Neural progenitor cell (in vitro differentiated cells): ENCODE data around the gene H19. TPM values are rescaled to one million over a fixed set of nuclear protein-coding genes. Genes with fewer than 3 reads are reported as not detected.

Experiments
- DNase-seq: peaks from one replicate; pipeline ENCODE4 v3.0.0-alpha.2; 2016; ENCODE audit warnings: low spot score
- H2AFZ ChIP-seq: fragments of 200-600 bp; sonication (generic); replicated peaks from 2 replicates; pipeline ENCODE4 v1.6.1; 2016; ENCODE audit warnings: antibody characterized with exemption
- H3F3A ChIP-seq: fragments of 200-600 bp; sonication (generic); 2 replicates; pipeline ENCODE4 v1.6.1; 2016; ENCODE audit warnings: antibody characterized with exemption, low read depth
- H3K27ac ChIP-seq: fragments of 200-600 bp; sonication (generic); 2 replicates; pipeline ENCODE4 v1.5.1; 2016; ENCODE audit warnings: mild to moderate bottlenecking
- H3K27me3 ChIP-seq: fragments of 200-600 bp; sonication (generic); 2 replicates; pipeline ENCODE4 v1.6.1; 2016; ENCODE audit warnings: mild to moderate bottlenecking, moderate library complexity
- H3K36me3 ChIP-seq: fragments of 200-600 bp; sonication (generic); 2 replicates; pipeline ENCODE4 v1.5.1; 2016
- H3K4me1 ChIP-seq: fragments of 200-600 bp; sonication (generic); 2 replicates; pipeline ENCODE4 v1.6.1; 2016; ENCODE audit warnings: mixed run types
- H3K4me2 ChIP-seq: fragments of 200-600 bp; sonication (generic); 2 replicates; pipeline ENCODE4 v1.6.1; 2016
- H3K4me3 ChIP-seq: fragments of 200-600 bp; sonication (generic); 2 replicates; pipeline ENCODE4 v1.5.1; 2016
- H3K79me2 ChIP-seq: fragments of 200-600 bp; sonication (generic); 2 replicates; pipeline ENCODE4 v1.6.1; 2016; ENCODE audit warnings: low read depth
- H3K9ac ChIP-seq: fragments of 200-600 bp; sonication (generic); 2 replicates; pipeline ENCODE4 v1.6.1; 2016
- H3K9me3 ChIP-seq: fragments of 200-600 bp; sonication (generic); 2 replicates; pipeline ENCODE4 v1.5.1; 2016; ENCODE audit warnings: low read depth
- H4K20me1 ChIP-seq: fragments of 200-600 bp; sonication (generic); 2 replicates; pipeline ENCODE4 v1.6.1; 2016; ENCODE audit warnings: low read depth
- H3K27ac Mint-ChIP-seq: 3 replicates; pipeline ENCODE4 v1.8.0; 2021; ENCODE audit warnings: mixed read lengths
- H3K27me3 Mint-ChIP-seq: 2 replicates; pipeline ENCODE4 v1.8.0; 2022; ENCODE audit warnings: low read depth, mild to moderate bottlenecking, inconsistent platforms, moderate library complexity, mixed read lengths; ENCODE audit not compliant: insufficient read depth
- H3K36me3 Mint-ChIP-seq: 3 replicates; pipeline ENCODE4 v1.8.0; 2021; ENCODE audit warnings: mixed read lengths
- H3K4me1 Mint-ChIP-seq: 3 replicates; pipeline ENCODE4 v1.8.0; 2021; ENCODE audit warnings: mixed read lengths
- H3K4me3 Mint-ChIP-seq: 3 replicates; pipeline ENCODE4 v1.8.0; 2021; ENCODE audit warnings: mild to moderate bottlenecking, moderate library complexity, mixed read lengths
- H3K9me3 Mint-ChIP-seq: 3 replicates; pipeline ENCODE4 v1.8.0; 2020; ENCODE audit warnings: mixed read lengths
- EZH2 ChIP-seq: fragments of 200-600 bp; sonication (generic); IDR thresholded peaks from 2 replicates; pipeline ENCODE4 v1.6.1; 2017; ENCODE audit warnings: antibody characterized with exemption, mild to moderate bottlenecking, moderate library complexity
- EZH2phosphoT487 ChIP-seq: fragments of 200-600 bp; sonication (generic); IDR thresholded peaks from 2 replicates; pipeline ENCODE4 v1.6.1; 2017; ENCODE audit warnings: antibody characterized with exemption
- total RNA-seq: library from RNA; depleted of rRNA; stranded (reverse); fragments of >200 nt; gene quantifications from 2 replicates; pipeline ENCODE4 v1.2.3, GENCODE V29; 2015; ENCODE audit warnings: low replicate concordance
- TF ChIP-seq, protein P1 (sequence below): fragments of 200-600 bp; sonication (generic); IDR thresholded peaks from 2 replicates; pipeline ENCODE4 v1.5.1; 2017; ENCODE audit warnings: antibody characterized with exemption, mild to moderate bottlenecking

H19 gene
- total RNA-seq, 1 donor from 2014 or later: not detected

DNA sequence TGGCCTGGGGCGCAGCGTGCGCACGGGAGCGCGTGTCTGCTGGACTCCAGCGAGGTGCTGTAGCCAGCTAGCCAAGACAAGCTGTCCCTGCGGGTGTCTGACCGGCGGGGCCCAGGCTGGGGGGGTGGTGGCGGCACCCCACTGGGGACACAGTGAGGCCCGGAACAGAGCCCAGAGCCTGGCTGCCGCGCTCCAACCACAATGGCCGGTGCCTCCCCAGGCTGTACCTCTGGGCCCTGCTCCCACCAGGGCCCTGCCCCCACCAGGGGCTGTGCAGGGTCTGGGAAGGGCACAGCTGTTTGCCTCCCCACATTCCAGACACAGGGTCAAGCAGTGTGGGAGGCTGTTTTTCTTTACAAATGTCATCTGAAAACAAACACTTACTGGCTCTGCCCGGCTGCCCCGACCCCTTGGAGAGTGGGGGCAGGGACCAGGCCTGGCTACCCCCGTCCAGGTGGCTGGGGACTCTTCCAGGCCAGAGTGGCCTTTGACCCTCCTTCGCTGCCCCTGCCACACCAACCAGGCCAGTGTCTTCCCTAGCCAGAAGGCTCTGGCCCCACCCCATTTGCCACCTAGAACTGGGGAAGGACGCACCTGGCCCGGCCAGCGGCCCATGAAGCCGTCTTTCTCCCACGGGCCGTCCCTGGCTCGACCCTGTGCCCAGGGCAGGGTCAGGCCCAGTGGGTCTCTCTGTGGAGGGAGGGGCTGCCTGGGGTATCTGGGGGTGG lies 14.6 kb downstream of the H19 start:
- TF ChIP-seq EZH2: no peak
- TF ChIP-seq, protein P1, sequence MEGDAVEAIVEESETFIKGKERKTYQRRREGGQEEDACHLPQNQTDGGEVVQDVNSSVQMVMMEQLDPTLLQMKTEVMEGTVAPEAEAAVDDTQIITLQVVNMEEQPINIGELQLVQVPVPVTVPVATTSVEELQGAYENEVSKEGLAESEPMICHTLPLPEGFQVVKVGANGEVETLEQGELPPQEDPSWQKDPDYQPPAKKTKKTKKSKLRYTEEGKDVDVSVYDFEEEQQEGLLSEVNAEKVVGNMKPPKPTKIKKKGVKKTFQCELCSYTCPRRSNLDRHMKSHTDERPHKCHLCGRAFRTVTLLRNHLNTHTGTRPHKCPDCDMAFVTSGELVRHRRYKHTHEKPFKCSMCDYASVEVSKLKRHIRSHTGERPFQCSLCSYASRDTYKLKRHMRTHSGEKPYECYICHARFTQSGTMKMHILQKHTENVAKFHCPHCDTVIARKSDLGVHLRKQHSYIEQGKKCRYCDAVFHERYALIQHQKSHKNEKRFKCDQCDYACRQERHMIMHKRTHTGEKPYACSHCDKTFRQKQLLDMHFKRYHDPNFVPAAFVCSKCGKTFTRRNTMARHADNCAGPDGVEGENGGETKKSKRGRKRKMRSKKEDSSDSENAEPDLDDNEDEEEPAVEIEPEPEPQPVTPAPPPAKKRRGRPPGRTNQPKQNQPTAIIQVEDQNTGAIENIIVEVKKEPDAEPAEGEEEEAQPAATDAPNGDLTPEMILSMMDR: no peak
- no peaks in the 10 kb centered on the region for H3K4me1 Mint-ChIP-seq
- H2AFZ ChIP-seq: no peak overlapping the region

DNA sequence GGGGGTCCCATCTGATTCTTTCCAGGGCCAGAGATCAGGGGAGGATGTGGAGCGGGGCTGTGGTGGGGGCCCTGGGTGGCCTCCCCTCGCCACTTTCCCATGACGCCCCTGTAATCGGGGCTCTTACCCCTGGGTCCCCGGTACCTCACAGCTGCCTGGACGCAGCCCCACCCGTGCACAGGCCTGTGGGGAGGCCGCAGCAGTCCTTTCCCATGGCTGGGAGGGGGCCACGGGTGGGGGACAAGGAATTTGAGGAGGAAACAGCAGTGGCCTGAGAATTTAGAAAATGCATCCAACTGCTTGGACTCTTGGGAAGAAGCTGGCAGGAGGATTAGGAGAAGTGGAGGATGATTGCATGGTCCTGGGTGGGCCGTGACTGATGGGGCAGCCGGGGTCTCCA lies 18.0 kb downstream of the H19 start:
- TF ChIP-seq EZH2: no peak
- TF ChIP-seq, protein P1: no peak
- no peak for TF ChIP-seq EZH2phosphoT487
- no peaks in the 10 kb centered on the region for H3K36me3 ChIP-seq
- Mint-ChIP-seq H3K9me3 (no peaks in the 10 kb centered on the region), H3K27me3 (no peaks in the 10 kb centered on the region), H3K27ac (no peak overlapping the region), H3K4me1 (no peaks in the 10 kb centered on the region), H3K36me3 (no peaks in the 10 kb centered on the region), H3K4me3 (no peak overlapping the region)
- no peaks in the 10 kb centered on the region for H3K4me1 ChIP-seq
- no peak for DNase-seq
- H4K20me1 ChIP-seq: no peaks in the 10 kb centered on the region
- H2AFZ ChIP-seq: no peak overlapping the region
- H3K27me3 ChIP-seq: no peaks in the 10 kb centered on the region
- no peaks in the 10 kb centered on the region for H3K79me2 ChIP-seq
- no peak overlapping the region for H3K4me2 ChIP-seq
- no peak overlapping the region for H3K9ac ChIP-seq
- no peak overlapping the region for H3K27ac ChIP-seq
- H3F3A ChIP-seq: no peaks in the 10 kb centered on the region
- no peak overlapping the region for H3K4me3 ChIP-seq
- no peaks in the 10 kb centered on the region for H3K9me3 ChIP-seq

More for the DNA sequence above, 14.6 kb downstream of the H19 start:
- H3K27ac Mint-ChIP-seq: no peak overlapping the region
- Histone ChIP-seq H3K9me3 (no peaks in the 10 kb centered on the region), H3K4me2 (no peak overlapping the region), H3F3A (no peaks in the 10 kb centered on the region), H3K36me3 (no peaks in the 10 kb centered on the region), H3K27ac (no peak overlapping the region), H3K4me3 (no peak overlapping the region), H3K4me1 (no peaks in the 10 kb centered on the region), H4K20me1 (no peaks in the 10 kb centered on the region), H3K27me3 (no peaks in the 10 kb centered on the region), H3K9ac (no peak overlapping the region), H3K79me2 (no peaks in the 10 kb centered on the region)
- no peaks in the 10 kb centered on the region for H3K27me3 Mint-ChIP-seq
- no peaks in the 10 kb centered on the region for H3K9me3 Mint-ChIP-seq
- no peaks in the 10 kb centered on the region for H3K36me3 Mint-ChIP-seq
- no peak overlapping the region for H3K4me3 Mint-ChIP-seq
- no peak for DNase-seq

DNA sequence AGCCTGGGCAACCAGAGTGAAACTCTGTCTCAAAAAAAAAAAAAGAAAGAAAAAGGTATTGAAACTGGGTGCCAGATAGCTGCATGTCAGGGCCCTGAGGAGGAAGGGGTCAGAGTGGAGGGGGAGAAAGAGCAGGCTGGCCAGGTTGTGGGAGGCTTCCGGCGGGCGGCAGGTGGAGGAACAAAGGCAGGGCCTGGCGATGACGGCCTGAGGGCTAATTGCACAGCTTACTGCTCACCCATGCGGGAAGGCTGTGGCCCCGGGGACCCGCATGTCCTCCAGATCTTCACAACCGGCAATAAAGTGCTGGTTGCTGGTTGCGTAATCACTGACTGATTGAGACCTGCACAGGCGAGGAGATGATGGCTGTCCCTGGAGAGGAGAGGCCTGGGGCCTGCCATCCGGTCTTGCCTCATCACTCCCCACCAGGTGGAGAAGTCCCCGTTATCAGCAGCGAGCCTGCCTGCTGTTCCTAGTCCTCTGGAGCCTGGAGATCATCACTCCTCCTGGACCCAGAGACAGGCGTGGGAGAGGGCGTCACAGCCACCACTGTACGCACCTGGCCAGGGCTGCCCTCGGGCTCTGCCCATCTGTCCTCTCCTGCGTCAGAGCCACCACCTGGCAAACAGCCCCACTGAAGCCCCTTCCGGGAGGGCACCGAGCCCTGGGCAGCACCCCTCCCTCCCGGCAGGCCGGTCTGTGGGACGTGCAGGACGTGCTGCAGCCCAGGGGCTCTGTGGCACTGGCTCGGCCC lies 18.7 kb downstream of the H19 start:
- TF ChIP-seq EZH2 (no peak), EZH2phosphoT487 (no peak)
- TF ChIP-seq, protein P1: no peak
- no peak overlapping the region for H3K27ac ChIP-seq
- H3K27ac Mint-ChIP-seq: no peak overlapping the region
- H3F3A ChIP-seq: no peaks in the 10 kb centered on the region
- DNase-seq: no peak
- H3K27me3 ChIP-seq: no peaks in the 10 kb centered on the region
- H3K4me2 ChIP-seq: no peak overlapping the region
- no peak overlapping the region for H3K4me3 ChIP-seq
- H4K20me1 ChIP-seq: no peaks in the 10 kb centered on the region
- no peaks in the 10 kb centered on the region for H3K79me2 ChIP-seq
- no peaks in the 10 kb centered on the region for H3K36me3 Mint-ChIP-seq
- no peaks in the 10 kb centered on the region for H3K9me3 Mint-ChIP-seq
- no peak overlapping the region for H3K9ac ChIP-seq
- H3K4me1 ChIP-seq: no peaks in the 10 kb centered on the region
- H3K27me3 Mint-ChIP-seq: no peaks in the 10 kb centered on the region
- H3K36me3 ChIP-seq: no peaks in the 10 kb centered on the region
- H3K4me3 Mint-ChIP-seq: no peak overlapping the region
- H2AFZ ChIP-seq: no peak overlapping the region
- no peaks in the 10 kb centered on the region for H3K9me3 ChIP-seq
- H3K4me1 Mint-ChIP-seq: no peaks in the 10 kb centered on the region
